Activated CD4-positive, alpha-beta T cell treated with anti-CD3 and anti-CD28 coated beads, Interleukin-2, Interleukin-4, amounts not matched to agents 100 ng/mL and 50 ng/mL, durations not matched to agents 16 hours and 8 hours (primary cell): ENCODE data around the gene OSTN.
"Not testable (repeated sequence)": the region's sequence is repeated elsewhere in the genome, so short reads cannot be mapped to it uniquely, and the experiment has no call there.

Experiments used
- DNase-seq: peaks from one replicate; pipeline ENCODE4 v3.0.0-alpha.2; 2020; ENCODE audit warnings: low spot score

Gene OSTN, protein sequence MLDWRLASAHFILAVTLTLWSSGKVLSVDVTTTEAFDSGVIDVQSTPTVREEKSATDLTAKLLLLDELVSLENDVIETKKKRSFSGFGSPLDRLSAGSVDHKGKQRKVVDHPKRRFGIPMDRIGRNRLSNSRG

DNA sequence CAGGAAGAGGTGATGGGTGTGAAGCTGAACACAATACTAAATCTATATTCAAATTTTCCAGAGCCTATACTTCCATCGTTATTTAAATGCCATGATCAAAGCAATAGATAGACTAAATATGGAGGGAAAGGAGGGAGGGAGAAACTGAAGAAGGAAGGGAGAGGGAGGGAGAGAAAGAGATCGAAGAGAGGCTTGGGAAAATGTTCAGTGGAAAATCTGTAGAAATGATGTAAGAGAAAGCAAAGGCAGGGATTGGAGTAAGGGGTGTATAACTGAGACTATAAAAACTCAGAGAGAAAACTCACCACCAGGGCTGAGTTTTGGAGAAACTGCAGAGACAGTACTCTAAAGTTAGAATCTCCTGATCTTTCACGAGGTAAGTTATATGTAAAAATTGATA lies at the start of gene OSTN:
OSTN (plus strand) TSS at position 310 of the 400 bp plus-strand sequence. CDS start 13,292 bp downstream, outside the sequence.
- DNase-seq, result no peak

DNA sequence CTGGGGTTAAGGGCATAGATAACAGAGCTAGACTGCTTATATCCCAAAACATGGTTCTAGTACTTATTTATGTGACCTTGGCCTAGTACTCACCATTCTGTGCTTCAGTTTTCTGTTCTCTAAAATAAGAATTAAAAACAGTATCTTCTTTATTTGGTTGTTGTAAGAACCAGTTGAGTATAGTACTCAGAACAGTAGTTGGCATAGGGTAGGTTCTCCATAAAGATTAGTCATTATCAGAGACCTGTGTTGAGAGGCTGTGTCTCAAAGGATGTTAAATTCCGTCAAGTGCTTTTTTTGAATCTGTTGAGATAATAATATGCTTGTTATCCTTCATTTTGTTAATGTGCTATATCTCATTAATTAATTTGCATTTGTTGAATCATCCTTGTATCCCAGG lies 47.4 kb upstream of the OSTN start:
- DNase-seq, result no peak

DNA sequence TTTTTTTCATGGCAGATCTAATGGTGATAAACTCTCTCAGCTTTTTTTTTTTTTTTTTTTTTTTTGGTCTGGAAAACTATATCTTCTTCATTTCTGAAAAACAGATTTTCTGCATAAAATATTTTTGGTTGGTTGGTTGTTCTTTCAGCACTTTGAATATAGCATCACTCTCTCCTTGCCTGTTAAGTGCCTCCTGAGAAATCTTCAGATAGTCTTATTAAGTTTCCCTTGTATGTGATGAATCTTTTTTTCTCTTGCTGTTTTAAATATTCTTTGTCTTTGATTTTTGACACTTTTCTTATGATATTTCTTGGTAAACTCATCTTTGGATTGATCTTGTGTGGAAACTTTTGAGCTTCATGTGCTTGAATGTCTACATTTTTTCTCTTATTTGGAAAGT lies 44.2 kb upstream of the OSTN start:
- no peak for DNase-seq

DNA sequence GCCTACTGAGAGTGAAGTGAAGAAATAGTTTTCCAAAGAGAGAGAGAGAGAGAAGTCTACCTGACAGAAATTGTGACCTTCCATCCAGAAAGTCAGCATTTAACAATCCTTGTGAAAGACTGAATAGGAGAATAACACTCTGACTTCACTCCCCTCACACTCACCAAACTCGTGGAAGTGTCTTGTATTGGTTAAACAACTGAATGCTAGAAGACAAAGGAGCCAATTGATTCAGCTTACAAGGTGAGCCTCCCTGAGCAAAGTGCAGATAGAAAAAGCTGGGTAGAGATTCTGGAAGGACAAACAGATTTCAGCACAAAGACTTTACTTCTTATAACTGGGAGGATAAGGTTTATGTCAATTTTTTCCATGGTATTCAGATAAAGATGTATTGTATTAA lies 40.8 kb upstream of the OSTN start:
- no peak for DNase-seq

DNA sequence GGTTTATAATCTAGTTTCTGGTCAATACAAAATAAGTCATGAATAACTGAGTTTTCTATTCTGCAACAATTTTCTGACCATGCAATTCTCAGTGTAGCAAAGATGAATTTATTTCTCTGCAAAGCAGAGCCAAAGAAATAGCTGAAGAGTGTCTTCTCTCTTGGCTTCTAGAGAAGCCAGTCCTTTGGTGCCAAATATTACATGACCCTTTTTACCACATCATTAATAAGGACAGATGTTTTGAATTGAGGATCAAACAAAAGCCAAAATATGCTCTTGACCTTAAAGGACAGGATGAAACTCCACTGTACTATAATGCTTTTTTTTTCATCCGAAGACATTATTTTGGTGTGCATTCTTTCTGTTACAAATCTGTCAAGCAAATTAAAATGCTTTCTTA lies 40.2 kb upstream of the OSTN start:
- no peak for DNase-seq

DNA sequence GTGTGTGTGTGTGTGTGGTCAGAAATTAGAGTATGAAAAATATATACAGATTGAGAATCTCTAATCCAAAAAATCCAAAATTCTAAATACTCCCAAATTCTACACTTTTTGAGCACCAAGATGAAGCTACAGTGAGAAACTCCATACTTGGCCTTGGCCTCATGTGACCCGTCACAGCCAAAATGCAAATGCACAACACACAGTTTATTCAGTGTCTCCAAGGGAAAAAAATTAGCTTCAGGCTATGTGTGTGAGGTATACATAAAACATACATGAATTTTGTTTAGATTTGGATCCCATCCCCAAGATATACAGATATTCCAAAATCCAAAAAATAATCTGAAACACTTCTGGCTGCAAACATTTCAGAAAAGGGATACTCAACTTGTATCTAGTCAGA lies 33.2 kb upstream of the OSTN start:
- DNase-seq, result no peak

DNA sequence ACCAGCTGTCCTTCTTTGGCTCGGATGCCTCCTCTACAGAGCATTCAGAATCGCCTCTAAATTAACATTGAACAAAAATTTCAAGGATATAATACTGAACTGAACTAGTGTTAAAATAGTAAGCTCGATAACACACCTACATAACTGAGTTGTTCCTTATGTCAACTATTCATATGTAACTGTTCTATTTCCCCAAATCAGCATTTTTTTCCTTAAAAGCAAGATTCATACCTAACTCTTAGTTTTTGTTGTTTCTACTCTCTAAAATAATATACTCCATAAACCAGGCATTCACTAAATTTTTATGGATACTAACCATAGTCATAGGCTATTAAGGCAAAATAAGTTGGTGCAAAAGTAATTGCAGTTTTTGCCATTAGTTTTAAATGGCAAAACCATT lies 32.7 kb upstream of the OSTN start:
- DNase-seq, result no peak

DNA sequence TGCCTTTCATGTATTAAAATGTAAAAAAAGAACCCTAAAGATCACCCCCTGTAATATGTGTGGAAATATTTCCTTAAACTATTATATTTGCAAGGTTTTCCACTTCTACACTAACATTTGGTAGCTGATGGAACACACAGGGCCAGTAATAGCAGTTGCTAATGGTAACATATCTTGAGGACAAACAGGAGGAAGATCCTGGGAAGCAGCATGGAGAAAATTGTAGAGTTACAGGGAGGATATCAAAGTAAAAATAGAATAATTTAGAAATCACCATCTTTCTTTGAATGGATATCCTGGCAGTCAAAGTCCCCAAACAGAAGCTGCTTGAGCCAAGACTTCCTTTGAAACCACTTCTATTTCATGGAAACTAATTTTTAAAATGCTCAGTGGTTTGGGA lies 29.5 kb upstream of the OSTN start:
- no peak for DNase-seq

DNA sequence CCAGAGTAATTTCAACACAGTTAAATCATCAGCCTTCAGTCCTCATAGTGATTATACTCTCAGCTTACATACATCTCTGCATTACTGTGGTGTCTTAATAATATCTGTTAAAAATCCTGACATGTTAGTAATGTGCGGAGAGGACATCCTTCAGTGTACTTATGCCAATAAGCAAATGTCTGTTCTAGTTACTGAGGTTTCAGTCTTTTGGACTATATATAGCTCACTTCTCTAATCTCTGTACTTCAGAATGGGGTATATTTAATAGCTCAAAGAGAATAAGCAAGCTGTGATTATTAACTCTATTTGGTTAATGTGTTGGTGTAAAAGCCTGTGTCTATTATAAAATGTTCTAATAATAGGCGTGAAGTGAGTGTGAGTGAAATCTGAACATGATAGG lies 28.9 kb upstream of the OSTN start:
- DNase-seq, result no peak

DNA sequence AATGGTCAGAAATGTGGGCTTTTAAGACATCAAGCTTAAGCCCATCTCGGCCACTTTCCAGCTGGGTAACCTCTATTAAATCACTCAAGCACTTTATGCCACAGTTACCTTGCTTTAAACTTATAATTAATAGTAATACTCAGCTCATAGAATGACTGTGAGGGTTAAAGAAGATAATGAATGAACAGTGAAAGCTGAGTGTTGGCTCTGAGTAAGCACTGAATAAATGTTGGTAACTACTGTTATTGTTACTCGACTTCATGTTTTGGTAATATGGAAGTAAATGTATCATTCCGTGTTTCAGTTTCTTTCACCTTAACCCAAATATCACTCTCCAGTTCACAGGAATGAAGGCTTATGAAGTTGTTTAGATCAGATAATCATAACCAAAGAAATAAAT lies 23.9 kb upstream of the OSTN start:
- no peak for DNase-seq

DNA sequence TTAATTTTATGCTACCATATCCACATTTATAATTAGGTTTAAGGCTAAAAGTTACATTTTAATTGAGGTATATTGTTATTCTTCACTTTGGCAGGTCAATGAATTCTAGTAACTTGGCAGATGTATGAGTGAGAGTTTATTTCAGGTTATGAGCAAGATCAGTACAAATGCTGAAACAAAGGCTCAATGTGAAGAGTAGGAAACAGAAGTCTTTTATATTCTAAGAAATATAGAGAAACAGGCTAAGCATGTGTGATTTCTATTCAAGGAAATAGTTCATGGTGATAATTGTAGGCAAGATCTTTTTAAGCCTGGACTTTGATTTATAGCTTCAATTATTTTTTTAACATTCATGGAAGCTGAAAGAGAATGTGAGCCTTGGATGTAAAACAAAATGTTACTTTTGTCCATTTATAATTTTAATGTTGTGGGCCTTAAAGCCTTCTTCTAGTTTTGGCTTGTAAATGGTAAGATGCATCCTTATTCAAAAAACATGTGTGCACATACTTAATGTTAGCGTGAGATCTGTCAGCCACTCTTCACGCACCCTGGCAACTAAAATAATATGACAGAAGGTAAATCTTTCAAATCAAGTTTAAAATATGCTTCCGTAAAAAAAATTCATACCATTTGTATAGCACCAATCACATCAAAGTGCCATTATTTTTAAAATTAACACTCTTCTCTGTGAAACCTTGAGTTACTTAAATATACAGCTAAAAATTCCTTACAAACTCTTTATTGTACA lies 22.8 kb upstream of the OSTN start:
- DNase-seq, result no peak

DNA sequence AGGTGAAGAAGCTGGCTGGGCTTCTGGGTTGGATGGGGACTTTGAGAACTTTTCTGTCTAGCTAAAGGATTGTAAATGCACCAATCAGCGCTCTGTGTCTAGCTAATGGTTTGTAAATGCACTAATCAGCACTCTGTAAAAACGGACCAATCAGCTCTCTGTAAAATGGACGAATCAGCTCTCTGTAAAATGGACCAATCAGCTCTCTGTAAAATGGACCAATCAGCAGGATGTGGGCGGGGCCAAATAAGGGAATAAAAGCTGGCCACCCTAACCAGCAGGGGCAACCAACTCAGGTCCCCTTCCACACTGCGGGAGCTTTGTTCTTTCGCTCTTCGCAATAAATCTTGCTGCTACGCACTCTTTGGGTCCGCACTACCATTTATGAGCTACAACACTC lies 13.7 kb upstream of the OSTN start:
- DNase-seq, result not testable (repeated sequence)

DNA sequence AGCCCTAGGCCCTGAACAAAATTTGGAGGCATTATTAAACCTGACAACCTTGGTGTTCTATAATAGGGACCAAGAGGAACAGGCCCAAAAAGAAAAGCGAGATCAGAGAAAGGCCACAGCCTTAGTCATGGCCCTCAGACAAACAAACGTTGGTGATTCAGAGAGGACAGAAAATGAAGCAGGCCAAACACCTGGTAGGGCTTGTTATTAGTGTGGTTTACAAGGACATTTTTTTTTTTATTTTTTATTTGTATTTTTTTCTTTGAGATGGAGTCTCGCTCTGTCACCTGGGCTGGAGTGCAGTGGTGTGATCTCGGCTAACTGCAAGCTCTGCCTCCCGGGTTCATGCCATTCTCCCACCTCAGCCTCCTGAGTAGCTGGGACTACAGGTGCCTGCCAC lies 10.8 kb upstream of the OSTN start:
- not testable (repeated sequence) for DNase-seq

DNA sequence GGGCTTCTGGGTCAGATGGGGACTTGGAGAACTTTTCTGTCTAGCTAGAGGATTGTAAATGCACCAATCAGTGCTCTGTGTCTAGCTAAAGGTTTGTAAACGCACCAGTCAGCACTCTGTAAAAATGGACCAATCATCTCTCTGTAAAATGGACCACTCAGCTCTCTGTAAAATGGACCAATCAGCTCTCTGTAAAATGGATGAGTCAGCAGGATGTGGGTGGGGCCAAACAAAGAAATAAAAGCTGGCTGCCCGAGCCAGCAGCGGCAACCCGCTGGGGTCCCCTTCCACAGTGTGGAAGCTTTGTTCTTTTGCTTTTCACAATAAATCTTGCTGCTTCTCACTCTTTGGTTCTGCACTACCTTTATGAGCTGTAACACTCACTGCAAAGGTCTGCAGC lies 6.8 kb upstream of the OSTN start:
- DNase-seq, result not testable (repeated sequence)

DNA sequence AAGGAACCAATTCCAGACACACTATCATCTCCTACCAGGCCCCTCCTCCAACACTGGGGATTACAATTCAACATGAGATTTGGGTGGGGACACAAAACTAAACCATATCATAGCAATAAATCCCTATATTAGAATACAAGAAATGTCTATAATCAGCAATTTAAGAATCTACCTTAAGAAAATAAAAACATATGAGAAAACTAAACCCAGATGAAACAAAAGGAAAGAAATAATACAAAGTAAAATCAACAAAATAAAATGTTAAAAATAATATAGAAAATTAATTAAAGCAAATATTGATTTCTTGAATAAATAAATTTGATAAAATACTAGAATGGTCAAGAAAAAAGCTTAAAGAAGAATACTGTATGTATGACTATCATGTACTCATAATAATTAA lies 6.1 kb upstream of the OSTN start:
- DNase-seq, result no peak

DNA sequence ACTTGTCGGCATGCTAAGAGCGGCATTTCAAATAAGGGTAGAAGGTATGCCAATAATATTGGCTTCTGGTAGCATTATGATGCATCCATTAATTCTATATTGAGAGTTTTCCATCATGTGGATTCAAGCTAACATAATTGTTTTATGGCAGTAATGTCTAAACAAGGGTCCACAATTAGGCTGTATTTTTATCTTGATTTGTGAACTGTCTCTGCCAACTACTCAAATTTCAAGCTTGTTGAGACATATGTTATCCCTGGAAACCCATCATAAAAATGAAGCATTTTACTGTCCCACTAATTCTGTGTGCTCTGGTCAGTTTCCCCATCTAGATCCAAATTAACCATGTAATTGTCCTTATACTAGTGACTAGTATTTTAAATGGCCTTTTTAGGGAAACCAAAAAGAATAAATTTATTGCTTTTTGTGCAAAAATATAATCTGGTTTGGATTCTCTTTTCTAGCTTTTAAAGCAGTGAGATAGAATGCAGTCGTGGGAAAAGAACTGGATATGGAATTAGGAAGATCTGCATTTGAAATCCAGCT lies 1.2 kb upstream of the OSTN start:
- DNase-seq, result no peak

DNA sequence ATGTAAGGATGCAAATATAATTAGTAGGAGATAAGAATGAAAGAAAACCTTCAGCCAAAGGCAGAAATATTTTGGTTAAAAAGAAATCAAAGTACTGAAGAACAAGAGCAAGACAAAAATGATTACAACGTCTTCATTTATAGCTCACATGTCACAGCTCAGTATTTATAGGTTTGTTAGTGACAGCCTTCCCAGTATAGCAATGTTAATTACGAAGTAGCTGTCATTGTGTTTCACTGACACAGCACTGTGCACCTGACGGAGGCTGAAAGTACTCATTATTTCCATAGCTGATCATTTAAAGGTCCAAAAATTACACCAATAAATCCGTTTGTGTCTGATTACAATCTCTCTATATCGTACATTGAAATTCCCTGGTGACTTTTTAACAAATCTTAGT lies 561 bp upstream of the OSTN start:
- no peak for DNase-seq

DNA sequence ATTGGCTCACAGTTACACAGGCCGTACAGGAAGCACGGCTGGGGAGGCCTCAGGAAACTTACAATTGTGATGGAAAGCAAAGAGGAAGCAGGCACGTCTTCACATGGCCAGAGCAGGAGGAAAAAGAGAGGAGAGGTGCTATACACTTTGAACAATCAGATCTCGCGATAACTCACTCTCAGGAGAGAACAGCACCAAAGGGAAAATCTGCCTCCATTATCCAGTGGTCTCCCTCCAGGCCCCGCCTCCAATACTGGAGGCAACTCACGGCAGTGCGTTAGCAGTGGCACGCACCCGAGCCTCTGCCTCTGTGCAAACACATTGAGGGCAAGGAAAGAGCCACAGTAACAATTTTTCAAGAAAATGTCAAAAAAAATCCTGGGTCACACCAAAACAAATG lies 11.0 kb downstream of the OSTN start:
- DNase-seq, result no peak

DNA sequence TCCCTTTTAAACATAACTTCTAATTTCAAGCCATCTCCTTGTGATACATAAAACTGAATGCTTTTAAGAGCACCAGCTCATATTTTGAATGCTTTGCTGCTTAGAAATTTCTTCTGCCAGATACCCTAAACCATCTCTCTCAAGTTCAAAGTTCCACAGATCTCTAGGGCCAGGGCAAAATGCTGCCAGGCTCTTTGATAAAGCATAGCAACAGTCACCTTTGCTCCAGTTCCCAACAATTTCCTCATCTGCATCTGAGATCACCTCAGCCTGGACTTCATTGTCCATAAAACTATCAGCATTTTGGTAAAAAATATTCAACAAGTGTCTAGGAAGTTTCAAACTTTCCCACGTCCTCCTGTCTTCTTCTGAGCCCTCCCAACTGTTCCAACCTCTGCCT lies 17.5 kb downstream of the OSTN start:
- no peak for DNase-seq

DNA sequence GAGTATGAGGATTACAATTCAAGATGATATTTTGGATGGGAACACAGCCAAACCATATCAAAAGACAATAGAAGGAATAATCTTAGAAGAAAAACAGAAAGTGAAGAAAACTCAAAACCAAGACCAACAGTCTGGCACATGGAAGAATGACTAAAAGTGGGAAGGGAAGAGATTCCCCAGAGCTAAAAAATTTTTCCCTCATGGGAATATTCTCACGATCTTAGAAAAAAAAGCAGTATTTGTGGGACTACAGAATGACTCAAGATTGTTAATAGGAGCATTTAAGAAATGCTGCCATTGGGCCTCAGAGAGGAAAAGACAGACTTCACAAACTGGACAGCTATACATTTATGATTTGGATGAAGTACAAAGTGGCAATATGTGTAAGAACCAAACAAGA lies 18.3 kb downstream of the OSTN start:
- no peak for DNase-seq

DNA sequence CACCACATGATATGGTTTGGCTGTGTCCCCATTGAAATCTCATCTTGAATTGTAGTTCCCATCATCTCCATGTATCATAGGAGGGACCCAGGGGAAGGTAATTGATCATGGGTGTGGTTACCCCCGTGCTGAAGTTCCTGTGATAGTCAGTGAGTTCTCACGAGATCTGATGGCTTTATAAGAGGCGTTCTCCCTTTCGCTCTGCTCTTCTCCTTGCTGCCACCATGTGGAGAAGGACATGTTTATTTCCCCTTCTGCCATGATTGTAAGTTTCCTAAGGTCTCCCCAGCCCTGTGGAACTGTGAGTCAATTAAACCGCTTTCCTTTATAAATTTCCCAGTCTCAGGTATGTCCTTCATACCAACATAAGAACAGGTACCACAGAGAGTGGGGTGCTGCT lies 21.9 kb downstream of the OSTN start:
- no peak for DNase-seq

DNA sequence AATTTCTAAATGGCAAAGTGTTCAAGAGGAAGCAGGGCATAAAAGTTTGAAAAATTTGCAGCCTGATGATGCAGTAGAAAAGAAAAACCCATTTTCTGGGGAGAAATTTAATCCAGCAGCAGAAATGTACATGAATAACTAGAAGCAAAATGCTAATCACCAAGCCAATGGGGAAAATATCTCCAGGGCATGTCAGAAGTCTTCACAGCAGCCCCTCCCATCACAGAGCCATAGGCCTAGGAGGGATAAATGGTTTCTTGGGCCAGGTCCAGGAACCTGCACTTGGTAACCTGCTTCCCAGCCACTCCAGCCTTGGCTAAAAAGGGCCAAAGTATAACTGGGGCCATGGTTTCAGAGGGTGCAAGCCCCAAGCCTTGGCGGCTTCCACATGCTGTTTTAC lies 22.6 kb downstream of the OSTN start:
- no peak for DNase-seq

DNA sequence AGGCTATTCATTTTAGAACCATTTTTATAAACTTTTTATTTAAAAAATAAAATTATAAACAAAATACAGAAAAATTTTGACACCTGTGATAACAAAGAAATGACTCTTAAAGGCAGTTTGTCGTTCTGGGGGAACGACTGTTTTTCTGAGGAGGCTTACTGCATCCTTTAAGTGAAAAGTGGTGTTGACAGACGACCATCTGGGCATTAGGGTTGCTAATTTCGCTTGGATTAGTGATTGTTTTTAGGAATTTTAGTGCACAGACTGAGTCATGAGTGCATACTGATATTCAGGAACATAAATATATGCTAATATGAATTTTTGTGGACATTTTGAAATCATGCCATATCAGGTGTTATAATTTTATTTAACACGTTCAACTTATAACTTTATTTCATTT lies 28.5 kb downstream of the OSTN start:
- DNase-seq, result no peak

DNA sequence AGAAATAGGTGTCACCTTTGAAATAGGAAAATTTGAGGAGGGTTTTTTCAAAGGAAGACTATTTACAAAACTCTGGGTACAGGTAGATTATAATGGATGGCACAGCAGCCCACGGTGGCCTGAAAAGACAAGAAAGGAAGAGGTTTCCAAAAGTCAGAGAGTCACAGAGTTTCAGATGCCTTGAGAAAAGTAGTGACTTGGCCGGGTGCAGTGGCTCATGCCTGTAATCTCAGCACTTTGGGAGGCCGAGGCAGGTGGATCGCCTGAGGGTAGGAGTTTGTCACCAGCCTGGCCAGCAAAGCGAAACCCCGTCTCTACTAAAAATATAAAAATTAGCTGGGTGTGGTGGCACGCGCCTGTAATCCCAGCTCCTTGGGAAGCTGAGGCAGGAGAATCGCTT lies 35.2 kb downstream of the OSTN start:
- DNase-seq, result no peak
